Measurements from ENCODE around the gene GDPD4.

GRCh38 chr11:77181799-77182541, 119.5 kb downstream of the GDPD4 start:
- TF ChIP-seq, protein P1, sequence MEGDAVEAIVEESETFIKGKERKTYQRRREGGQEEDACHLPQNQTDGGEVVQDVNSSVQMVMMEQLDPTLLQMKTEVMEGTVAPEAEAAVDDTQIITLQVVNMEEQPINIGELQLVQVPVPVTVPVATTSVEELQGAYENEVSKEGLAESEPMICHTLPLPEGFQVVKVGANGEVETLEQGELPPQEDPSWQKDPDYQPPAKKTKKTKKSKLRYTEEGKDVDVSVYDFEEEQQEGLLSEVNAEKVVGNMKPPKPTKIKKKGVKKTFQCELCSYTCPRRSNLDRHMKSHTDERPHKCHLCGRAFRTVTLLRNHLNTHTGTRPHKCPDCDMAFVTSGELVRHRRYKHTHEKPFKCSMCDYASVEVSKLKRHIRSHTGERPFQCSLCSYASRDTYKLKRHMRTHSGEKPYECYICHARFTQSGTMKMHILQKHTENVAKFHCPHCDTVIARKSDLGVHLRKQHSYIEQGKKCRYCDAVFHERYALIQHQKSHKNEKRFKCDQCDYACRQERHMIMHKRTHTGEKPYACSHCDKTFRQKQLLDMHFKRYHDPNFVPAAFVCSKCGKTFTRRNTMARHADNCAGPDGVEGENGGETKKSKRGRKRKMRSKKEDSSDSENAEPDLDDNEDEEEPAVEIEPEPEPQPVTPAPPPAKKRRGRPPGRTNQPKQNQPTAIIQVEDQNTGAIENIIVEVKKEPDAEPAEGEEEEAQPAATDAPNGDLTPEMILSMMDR (conservative IDR thresholded peaks at IDR 0.05; ENCODE audit: low read depth, low read length) = no peak
- TF ChIP-seq EZH2 (IDR thresholded peaks at IDR 0.05; ENCODE audit: low read length, unreplicated experiment) = no peak

Measured in PC-3 (cell line).